ENCODE data around the gene CPOX.
"Not testable (repeated sequence)": the region's sequence is repeated elsewhere in the genome, so short reads cannot be mapped to it uniquely, and the experiment has no call there.

Gene CPOX

DNA sequence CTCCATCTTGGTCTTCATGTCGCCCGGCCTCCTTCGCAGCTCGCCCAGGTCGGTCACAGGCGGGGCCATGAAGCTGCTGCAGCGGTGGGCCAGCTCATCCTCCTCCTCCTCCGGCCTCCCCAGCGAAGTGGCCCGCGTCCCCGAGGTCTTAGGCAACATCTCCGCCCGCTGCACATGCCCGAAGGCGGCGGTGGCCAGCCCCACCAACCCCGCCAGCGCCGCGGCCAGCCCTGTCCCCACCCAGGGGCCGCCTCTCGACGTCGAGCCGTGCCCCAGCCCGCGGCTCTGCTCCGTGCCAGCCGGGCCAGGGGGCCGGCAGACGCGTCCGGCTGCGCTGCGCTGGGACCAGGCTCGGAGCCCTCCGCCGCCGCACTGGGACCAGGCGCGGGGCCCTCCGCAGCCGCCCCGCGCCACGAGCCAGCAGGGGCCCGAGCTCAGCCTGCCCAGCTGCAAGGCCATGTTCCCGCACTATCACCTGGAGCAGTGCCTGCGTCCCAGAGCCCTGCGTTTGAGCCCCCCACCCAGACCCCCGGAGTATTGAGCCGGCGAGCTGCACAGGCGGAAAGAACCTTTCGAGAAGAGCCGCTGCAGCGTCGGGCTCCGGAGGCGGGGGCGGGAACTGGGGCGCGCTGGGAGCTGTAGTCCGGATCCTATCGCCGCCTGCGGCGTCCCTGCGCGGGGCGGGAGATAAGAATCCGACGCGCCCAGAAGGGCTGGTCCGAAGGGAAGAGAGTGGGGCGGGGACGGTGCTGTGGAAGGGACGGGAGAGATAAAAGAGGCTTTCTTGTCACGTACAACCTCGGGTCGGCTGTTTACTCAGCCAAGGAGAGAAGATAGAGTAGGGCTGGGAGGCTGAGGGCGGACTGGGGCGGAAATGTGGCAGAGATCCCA, at the start of gene CPOX:
Gene CPOX, minus strand, starts transcription at position 566 of the 891 bp plus-strand sequence. Its CDS starts 107 bp downstream, at position 459.
- DNase-seq (ENCODE audit: low read depth in 2 of 2): peak; percentile 82 to 83

DNA sequence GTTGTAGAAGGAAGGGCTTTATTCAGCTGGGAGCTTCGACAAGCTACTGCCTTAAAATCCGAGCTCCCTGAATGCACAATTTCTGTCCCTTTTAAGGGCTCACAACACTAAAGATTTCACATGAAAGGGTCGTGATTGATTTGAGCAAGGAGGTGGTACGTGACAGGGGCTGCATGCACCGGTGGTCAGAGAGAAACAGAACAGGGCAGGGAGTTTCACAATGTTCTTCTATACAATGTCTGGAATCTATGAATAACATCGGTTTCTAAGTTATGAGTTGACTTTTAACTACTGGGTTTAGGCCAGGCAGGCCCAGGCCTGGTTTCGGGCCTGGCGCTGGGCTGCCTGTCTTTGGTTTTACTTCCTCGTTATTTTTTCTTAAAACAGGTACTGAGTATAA, 49.4 kb upstream of the CPOX start:
- not testable (repeated sequence) for DNase-seq (ENCODE audit: low read depth in 2 of 2)

DNA sequence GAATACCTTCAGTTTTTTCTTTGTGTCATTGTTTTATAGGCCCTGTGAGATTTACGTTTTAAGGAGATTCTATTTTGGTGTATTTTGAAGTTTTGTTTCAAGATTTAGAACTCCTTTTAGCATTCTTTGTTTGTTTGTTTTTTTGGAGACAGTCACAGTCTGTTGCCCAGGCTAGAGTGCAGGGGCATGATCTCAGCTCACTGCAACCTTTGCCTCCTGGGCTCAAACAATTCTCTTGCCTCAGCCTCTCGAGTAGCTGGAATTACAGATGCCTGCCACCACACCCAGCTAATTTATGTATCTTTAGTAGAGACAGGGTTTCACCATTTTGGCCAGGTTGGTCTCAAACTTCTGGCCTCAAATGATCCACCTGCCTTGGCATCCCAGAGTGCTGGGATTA, 48.3 kb upstream of the CPOX start:
- DNase-seq (ENCODE audit: low read depth in 2 of 2): not testable (repeated sequence)

DNA sequence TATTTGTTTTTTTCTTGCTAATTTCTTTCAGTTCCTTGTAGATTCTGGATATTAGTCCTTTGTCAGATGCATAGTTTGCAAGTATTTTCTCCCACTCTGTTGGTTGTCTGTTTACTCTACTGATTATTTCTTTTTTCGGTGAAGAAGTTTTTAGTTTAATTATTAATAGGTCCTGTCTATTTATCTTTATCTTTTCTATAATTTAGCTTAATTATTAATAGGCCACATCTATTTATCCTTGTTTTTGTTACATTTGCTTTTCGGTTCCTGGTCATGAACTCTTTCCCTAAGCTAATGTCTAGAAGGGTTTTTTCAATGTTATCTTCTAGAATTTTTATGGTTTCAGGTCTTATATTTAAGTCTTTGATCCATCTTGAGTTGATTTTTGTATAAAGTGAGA, 45.1 kb upstream of the CPOX start:
- DNase-seq (ENCODE audit: low read depth in 2 of 2): not testable (repeated sequence)

DNA sequence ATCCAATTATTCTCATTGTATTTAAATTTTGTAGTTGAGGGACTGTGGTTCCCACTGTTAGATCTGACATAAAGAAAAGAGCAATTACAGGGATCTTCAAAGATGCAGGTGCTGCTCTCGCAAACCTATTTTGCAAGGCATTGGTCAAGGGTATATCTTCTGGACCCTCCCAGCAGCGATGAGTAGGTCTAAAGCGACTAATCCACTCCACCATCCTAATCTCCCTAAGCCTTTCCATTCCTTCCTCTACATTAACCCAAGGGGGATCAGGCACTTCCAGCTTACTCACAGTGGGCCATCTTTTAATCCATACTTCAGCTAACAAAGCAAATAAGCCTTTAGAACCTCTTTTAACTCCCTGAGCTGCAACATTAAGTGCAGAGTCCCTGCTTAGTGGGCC, 37.0 kb upstream of the CPOX start:
- DNase-seq (ENCODE audit: low read depth in 2 of 2): no peak

DNA sequence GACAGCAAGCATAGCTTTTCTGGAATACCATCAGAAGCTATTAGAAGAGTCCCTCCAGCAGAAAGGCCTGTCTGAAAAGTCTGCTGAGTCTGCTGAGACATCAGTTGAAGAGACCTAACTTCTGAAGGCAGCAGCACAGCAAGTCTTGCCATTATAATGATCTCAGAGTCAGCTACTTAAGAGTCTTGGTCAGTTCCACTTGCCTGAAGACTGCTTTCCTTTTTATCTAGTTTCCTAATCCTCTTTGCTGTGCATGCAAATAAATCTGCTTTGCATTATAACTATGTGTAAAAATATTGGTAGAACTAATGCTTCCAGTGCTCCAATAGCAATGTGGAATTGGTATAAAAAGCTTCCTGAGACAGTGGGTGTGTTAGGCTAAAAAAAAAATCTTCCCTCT, 34.9 kb upstream of the CPOX start:
- no peak for DNase-seq (ENCODE audit: low read depth in 2 of 2)

DNA sequence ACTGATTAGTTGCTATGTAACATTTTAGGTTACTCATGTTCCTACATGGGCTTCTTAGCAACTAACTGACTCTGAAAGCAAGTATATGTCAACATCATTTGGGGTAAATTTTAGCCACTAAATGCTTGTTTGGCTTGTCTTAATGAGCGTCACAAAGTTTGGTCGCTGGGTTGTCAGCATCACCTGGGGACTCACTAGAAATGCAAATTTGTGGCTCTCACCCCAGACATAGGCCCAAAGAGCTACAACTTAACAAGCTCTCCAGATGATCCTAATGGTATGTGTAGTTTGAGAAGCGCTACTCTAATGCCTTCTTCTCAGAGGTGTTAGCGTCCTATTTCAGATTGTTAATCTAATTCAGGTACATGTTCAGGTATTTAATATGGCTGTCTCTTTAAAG, 32.7 kb upstream of the CPOX start:
- no peak for DNase-seq (ENCODE audit: low read depth in 2 of 2)

DNA sequence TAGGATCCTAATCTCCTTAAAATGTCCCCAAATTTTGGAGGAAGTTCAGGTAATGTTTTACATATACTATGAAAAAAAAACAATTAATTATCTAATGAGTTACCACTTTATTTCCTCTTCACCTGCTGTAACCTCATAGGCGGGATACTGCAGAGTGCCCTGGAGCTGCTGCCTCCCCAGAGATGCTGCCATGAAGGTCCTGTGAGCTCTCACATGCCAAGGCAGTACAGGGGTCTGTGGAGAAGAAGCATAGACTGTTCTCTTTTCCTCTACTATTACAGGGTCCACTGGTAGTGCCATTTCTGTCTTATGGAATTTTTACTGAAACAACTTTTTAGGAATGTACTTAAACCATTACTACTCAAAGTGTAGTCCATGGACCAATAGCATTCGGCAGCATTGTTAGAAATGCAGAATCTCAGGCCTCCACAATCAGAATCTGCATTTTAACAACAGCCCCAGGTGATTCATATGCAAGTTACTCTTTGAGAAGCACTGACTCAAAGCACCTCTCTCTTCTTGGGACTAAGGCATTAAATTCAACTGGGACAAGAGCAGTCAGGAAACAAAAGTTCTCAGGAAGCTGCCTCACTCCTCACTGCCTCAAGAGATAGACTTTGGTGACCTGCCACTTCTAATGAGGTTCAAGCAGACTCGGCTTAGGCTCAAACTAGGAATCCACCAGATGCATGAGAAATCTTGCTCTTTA, 30.3 kb upstream of the CPOX start:
- no peak for DNase-seq (ENCODE audit: low read depth in 2 of 2)

DNA sequence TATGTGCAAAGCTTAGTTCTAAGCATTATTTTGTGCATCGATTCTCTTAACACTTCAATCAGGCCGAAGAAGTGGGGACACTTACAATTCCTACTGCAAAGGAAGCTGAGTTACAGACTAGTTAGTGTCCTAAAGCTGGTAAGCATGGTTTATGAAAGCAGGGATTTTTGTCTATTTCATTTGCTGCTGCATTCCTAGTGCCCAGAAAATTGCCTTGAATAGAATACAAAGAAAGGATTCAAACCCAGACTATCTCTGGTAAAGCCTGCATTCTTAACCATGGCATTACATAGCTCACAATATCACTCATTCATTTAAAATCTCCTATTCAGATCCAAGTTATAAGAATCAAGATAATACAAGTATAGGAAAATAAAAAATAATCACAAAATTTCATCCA, 24.4 kb upstream of the CPOX start:
- DNase-seq (ENCODE audit: low read depth in 2 of 2): no peak

DNA sequence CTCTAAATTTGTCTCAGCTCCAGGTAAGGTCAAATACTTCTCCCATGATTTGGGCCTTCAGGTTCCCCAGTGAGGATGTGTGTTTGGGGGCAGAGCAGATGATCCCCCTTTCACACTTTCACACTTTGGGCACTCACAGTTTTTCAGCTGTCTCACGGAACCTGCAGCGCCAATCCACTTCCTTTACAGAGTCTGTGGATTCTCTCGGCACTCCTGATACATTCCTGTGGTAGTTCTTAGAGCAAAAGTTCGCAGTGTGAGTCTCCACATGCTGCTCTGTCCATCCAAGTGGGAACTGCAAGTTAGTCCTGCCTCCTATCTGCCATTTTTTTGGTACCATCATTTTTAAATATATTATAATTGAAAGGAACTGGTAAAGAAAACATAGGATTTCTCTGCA, 20.2 kb upstream of the CPOX start:
- no peak for DNase-seq (ENCODE audit: low read depth in 2 of 2)

DNA sequence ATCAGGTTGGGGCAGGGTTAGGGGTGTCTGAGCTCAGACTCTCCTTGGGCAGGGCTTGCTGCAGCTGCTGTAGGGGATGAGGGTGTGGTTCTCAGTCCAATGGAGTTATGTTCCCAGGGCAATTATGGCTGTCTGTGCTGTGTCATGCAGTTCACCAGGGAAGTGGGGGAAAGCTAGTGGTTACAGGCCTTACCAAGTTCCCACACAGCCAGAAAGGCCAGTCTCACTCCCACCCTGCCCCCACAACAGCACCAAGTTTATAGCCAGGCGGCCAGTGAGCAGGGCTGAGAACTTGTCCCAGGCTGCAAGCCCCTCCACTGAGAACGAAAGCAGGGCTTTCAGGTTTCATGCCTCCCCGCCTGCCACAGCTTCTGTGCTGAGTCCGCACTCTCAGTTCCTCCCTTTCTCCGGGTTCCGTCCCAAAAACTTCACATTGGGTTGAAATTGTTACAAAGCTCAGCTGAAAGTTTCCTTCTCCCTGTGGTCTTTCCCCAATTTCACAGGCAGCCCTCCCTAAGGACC, 19.6 kb upstream of the CPOX start:
- no peak for DNase-seq (ENCODE audit: low read depth in 2 of 2)

DNA sequence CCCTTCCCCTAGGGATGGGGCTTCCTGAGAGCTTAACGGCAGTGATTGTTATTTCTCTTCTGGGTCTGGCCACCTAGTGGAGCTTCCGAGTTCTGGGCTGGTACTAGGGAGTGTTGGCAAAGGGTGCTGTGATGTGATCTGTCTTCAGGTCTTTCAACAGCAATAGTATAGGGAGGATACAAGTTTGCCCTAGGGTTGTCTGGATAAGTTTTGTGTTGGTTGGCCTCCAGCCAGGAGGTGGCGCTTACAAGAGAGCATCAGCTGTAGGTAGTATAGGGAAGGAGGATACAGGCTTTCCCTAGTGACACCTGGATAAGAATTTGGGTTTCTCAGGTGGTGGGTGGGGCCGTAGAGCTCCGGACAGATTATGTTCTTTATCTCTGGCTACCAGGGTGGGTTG, 19.2 kb upstream of the CPOX start:
- DNase-seq (ENCODE audit: low read depth in 2 of 2): no peak

DNA sequence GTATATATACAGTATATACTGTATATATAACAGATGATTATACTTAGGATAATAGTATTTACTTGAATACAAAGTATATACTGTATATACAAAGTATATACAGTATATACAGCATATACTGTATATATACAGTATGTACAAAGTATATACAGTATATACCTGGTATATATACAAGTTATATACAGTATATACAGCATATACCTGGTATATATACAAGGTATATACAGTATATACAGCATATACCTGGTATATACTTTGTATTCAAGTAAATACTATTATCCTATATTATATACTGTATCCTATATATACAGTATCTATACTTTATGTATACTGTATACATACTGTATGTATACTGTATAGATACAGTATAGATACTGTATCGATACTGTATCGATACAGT, 14.6 kb upstream of the CPOX start:
- no peak for DNase-seq (ENCODE audit: low read depth in 2 of 2)

DNA sequence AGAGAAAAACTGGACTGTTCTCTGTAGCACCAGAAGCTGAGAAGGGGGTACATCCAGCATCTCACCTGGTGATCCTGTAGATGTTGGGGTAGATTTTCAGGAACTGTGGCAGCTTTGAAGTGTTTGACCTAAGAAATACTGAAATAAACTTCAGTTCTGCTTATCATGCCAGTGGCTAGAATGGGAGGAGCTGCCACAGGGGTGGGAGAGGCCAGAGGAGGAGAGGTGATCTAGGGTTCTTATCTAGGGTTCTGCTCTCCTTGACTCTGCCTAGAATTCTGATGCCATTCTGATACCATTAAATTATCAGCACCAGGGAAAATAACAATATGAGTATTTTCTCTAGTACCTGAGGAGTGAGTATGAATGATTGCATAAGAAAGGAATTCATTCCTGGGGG, 10.2 kb upstream of the CPOX start:
- DNase-seq (ENCODE audit: low read depth in 2 of 2): no peak

DNA sequence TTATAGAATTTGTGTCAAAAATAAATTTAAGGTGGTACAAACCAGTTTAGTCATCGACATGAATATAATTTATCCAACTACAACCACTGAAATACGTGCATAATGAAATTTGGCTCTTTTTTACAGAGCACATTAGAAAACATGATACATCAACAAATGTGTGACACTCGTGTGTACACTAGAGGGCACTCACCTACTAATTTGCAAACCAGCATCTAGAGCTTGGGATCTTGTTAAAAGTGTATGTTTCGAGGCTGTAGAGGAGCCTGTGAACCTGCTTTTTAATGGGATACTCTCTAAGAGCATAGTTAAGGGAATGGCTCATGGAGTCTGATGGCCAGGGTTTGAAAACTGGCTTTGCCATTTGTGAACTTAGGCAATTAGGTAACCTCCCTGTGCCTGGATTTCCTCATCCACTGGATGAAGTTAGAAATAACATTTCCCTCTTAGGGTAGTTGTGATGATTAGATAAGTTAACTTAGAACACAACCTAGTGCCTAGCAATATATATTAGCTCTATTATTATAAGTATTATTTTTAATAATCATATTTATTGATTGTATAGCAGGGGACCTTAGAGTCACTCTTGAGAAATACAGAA, 8.8 kb upstream of the CPOX start:
- DNase-seq (ENCODE audit: low read depth in 2 of 2): no peak

DNA sequence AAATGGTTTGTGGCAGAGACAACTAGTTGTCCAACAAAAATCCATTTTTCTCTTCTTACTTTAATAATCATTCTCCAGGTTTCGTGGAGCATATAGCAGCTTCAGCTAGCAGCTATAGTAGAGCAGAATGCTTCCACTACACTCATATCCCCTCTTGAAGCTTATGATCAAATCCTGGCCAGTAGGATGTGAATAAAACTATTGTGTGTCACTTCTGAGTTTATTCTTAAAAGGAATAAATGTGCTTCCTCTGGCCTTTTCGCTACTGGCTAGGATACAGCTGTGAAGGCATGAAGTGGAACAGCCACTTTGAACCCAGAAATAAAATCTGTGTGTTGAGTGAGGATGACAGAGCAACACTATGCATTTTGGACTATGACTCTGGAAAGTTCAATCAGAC, 7.8 kb upstream of the CPOX start:
- no peak for DNase-seq (ENCODE audit: low read depth in 2 of 2)

DNA sequence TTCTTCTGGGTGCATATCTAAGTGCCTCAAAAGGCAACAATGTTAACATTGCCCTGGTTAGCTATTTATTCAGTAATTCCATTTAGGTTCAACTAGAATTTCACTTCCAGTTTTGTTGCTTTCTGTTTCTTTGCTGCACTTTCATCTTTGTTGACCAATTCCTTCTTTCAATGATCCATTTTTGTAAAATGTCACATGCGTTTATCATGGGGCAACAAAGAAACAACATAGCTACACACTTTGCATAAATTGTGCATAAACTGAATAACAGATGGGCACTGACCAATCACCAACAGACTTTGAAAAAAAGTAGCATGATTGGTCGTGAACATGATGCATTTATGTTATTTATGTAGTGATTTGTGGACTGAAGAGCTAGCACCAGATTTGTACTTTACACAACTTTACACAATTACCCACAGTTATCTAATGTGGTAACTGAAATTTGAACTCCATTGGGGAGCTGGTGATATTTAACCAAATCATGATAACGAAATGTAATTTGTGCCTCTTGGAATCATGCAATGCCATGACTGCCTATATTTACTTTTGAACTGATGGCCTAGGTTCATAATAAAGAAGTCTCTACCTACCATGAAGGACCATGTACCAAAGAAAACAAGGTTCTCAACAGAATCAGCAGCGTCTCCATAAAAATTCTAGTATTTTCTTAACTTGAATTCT, 7.1 kb upstream of the CPOX start:
- DNase-seq (ENCODE audit: low read depth in 2 of 2): no peak

DNA sequence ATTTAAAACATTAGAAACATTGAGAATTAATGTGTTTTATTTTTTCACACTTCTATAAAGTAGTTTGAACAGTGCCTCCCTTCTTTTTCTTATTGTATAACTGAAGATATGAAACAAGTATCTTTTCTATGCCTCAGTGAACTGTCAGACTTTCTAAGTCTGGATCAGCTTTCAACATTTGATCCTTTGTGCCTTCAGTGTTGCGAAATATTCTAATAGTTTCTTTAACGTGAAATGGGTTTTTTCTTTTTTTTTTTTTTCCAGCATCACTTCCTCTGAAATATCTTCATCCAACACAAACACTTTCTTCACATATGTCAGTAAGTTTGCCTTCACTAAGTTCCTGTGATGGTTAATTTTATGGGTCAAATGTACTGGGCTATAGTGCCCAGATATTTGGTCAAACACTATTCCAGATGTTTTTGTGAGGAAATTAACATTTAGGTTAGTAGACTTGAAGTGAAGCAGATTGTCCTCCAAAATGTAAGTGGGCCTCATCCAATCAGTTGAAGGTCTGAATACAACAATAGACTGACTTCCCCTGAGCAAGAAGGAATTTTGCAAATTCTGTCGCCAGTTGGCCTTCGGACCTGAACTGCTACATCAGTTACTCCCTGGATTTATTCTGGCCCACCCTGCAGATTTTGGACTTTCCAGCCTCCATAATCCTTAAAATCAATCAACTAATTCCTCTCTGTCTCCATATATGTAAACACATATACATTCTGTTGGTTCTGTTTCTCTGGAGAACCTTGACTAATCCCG, 6.4 kb upstream of the CPOX start:
- no peak for DNase-seq (ENCODE audit: low read depth in 2 of 2)

DNA sequence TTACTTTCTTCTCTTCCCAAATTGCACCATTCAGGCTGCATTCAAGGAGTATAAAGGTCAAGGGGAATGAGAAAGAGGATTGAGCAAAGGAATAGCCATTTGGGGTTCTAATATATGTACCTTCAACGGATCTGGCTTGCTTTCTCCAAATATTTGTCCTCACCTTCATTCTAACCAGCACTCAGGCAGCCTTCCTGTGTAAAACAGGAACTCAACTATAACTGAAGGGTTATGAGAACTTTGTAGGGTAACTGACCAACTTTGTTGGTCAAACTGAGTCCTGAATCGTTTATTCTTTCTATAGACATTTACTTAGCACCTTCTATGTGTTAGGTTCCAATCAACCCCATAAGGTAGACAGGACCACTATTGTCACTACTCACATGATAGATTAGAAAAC, 5.1 kb upstream of the CPOX start:
- no peak for DNase-seq (ENCODE audit: low read depth in 2 of 2)

DNA sequence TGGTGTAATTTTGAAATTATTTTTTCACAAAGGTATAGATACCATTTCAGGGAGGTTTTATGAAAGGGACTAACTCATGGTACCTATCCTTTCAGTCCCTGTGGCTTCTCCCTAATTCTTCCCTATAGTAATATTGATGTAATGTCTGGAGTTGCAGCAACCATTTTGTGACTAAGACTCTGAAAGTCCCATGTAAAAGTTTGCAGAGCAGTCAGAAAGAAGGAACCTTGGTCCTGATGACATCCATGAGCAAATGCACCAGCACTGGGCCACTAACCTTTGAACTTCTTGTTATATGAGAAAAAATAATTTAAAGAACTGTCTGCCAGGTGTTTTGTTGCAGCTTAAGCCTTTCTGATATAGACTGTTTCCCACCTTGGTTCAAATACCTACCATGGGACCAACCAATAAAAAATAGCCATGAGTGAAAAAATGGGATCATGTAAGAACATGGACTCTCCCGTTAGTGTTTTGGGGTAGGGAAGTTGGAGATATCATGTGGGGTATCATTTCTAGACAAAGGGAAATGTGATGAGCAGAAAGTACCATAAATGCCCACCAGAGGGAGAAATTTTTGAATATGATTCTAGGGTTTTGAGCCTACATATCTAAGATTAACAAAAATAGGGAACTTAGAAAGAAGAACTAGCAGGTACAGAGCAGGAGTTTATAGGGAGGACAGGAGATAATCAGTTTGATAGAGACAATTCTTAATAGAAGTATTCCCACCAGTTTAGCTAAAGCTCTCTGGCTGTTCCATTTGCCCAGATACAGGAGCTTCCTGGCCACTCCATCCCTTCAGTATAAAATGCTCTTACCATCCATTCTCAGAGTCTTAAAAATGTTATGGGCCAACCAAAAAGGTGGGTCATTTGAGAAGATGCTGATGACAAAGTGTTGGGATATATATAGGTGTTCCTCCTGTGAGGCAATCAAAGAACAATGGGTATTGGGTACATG, 3.4 kb upstream of the CPOX start:
- no peak for DNase-seq (ENCODE audit: low read depth in 2 of 2)
